Neural cell (in vitro differentiated cells): Measurements from ENCODE around the gene CNTLN. TPM values are rescaled to one million over a fixed set of nuclear protein-coding genes. Genes with fewer than 3 reads are reported as not detected.
"Not testable (repeated sequence)": the region's sequence is repeated elsewhere in the genome, so short reads cannot be mapped to it uniquely, and the experiment has no call there.

Experiments used
- H2AFZ ChIP-seq: fragments of 200-600, 300-800 bp; sonication (generic), shearing (Covaris generic); 2 replicates; pipeline ENCODE4 v1.6.0; 2014; ENCODE audit warnings: low read depth, mild to moderate bottlenecking, antibody characterized with exemption, low read length, moderate library complexity
- H3F3A ChIP-seq: fragments of 200-600 bp; shearing (Covaris generic); 2 replicates; pipeline ENCODE4 v1.6.1; 2016; ENCODE audit warnings: mild to moderate bottlenecking, moderate library complexity, mixed read lengths, antibody characterized with exemption, low read length; ENCODE audit not compliant: insufficient read depth, poor library complexity, severe bottlenecking
- H3K27ac ChIP-seq: fragments of 200-600, 300-800 bp; sonication (generic), shearing (Covaris generic); 2 replicates; pipeline ENCODE4 v1.5.1; 2014; ENCODE audit warnings: mild to moderate bottlenecking, low read length, moderate library complexity
- H3K27me3 ChIP-seq: fragments of 300-800, 200-600 bp; sonication (generic), shearing (Covaris generic); 2 replicates; pipeline ENCODE4 v1.6.0; 2014; ENCODE audit warnings: mild to moderate bottlenecking, low read depth, low read length, moderate library complexity; ENCODE audit not compliant: insufficient read depth
- H3K36me3 ChIP-seq: fragments of 300-800, 200-600 bp; sonication (generic), shearing (Covaris generic); 2 replicates; pipeline ENCODE4 v1.5.1; 2014; ENCODE audit warnings: mild to moderate bottlenecking, antibody characterized with exemption, low read length, moderate library complexity; ENCODE audit not compliant: insufficient read depth
- H3K4me2 ChIP-seq: fragments of 300-800, 200-600 bp; sonication (generic), shearing (Covaris generic); 2 replicates; pipeline ENCODE4 v1.6.0; 2014; ENCODE audit warnings: mild to moderate bottlenecking, low read length
- H3K4me3 ChIP-seq: fragments of 300-800, 200-600 bp; sonication (generic), shearing (Covaris generic); 2 replicates; pipeline ENCODE4 v1.5.1; 2014; ENCODE audit warnings: mild to moderate bottlenecking, low read length, moderate library complexity
- H3K79me2 ChIP-seq: fragments of 200-600 bp; shearing (Covaris generic); replicated peaks from 2 replicates; pipeline ENCODE4 v1.6.0; 2014; ENCODE audit warnings: mild to moderate bottlenecking, low read length, moderate library complexity; ENCODE audit not compliant: insufficient read depth
- H3K9ac ChIP-seq: fragments of 300-800, 200-600 bp; sonication (generic), shearing (Covaris generic); 2 replicates; pipeline ENCODE4 v1.6.1; 2016; ENCODE audit warnings: mild to moderate bottlenecking, low read length, mixed read lengths
- H3K9me2 ChIP-seq: fragments of 200-600 bp; shearing (Covaris generic); 2 replicates; pipeline ENCODE4 v1.6.1; 2016; ENCODE audit warnings: mild to moderate bottlenecking, low read length, mixed read lengths; ENCODE audit not compliant: insufficient read depth
- H3K9me3 ChIP-seq: fragments of 200-600, 300-800 bp; sonication (generic), shearing (Covaris generic); 2 replicates; pipeline ENCODE4 v1.6.1; 2016; ENCODE audit warnings: mild to moderate bottlenecking, mixed run types, low read length, moderate library complexity, mixed read lengths
- H4K20me1 ChIP-seq: fragments of 200-600 bp; shearing (Covaris generic); 2 replicates; pipeline ENCODE4 v1.6.1; 2016; ENCODE audit warnings: mild to moderate bottlenecking, mixed run types; ENCODE audit not compliant: insufficient read depth
- CTCF ChIP-seq: fragments of 450-650 bp; IDR thresholded peaks from 2 replicates; pipeline ENCODE4 v1.5.1; 2014; ENCODE audit warnings: antibody characterized with exemption, mild to moderate bottlenecking, moderate library complexity; ENCODE audit not compliant: poor library complexity, severe bottlenecking
- EP300 ChIP-seq: fragments of 450-650 bp; conservative IDR thresholded peaks from 2 replicates; pipeline ENCODE4 v1.6.1; 2014; ENCODE audit warnings: antibody characterized with exemption, mild to moderate bottlenecking, moderate library complexity; ENCODE audit not compliant: poor library complexity, severe bottlenecking
- MXI1 ChIP-seq: fragments of 450-650 bp; conservative IDR thresholded peaks from 2 replicates; pipeline ENCODE4 v1.6.1; 2014; ENCODE audit warnings: antibody characterized with exemption, mild to moderate bottlenecking; ENCODE audit not compliant: poor library complexity, severe bottlenecking
- POLR2AphosphoS5 ChIP-seq: IDR thresholded peaks from 2 replicates; pipeline ENCODE4 v1.6.1; 2012
- RAD21 ChIP-seq: fragments of 450-650 bp; conservative IDR thresholded peaks from 2 replicates; pipeline ENCODE4 v1.6.1; 2014; ENCODE audit warnings: antibody characterized with exemption, mild to moderate bottlenecking, moderate library complexity
- REST ChIP-seq: IDR thresholded peaks from 2 replicates; pipeline ENCODE4 v1.6.1; 2012; ENCODE audit warnings: borderline replicate concordance
- TAF1 ChIP-seq: IDR thresholded peaks from 2 replicates; pipeline ENCODE4 v1.6.1; 2012; ENCODE audit warnings: low read depth
- polyA plus RNA-seq: library from polyadenylated mRNA; depleted of rRNA; stranded (reverse); fragments of >200 nt; gene quantifications from 2 replicates; pipeline ENCODE4 v1.2.3, GENCODE V29; 2014

CNTLN gene
- polyA plus RNA-seq, 1 donor from 2014 or later, result 5.0 TPM

GRCh38 chr9:17342696-17343095 is 207.9 kb downstream of the CNTLN start:
- no peaks in the 10 kb centered on the region for H3K9me3 ChIP-seq
- no peak overlapping the region for H3K27ac ChIP-seq
- H4K20me1 ChIP-seq, result no peaks in the 10 kb centered on the region
- no peak for TF ChIP-seq TAF1
- H3F3A ChIP-seq, result no peaks in the 10 kb centered on the region
- H3K4me3 ChIP-seq, result no peak overlapping the region
- no peak overlapping the region for H3K9ac ChIP-seq
- no peak overlapping the region for H2AFZ ChIP-seq
- no peaks in the 10 kb centered on the region for H3K9me2 ChIP-seq
- no peaks in the 10 kb centered on the region for H3K79me2 ChIP-seq
- no peak overlapping the region for H3K4me2 ChIP-seq
- H3K36me3 ChIP-seq, result no peaks in the 10 kb centered on the region
- no peaks in the 10 kb centered on the region for H3K27me3 ChIP-seq

GRCh38 chr9:17349831-17350230 is 215.0 kb downstream of the CNTLN start:
- no peak overlapping the region for H2AFZ ChIP-seq
- H3K9ac ChIP-seq, result no peak overlapping the region
- no peaks in the 10 kb centered on the region for H4K20me1 ChIP-seq
- H3K9me2 ChIP-seq, result no peaks in the 10 kb centered on the region
- H3K4me3 ChIP-seq, result no peak overlapping the region
- no peaks in the 10 kb centered on the region for H3K27me3 ChIP-seq
- TF ChIP-seq REST (no peak), TAF1 (no peak), MXI1 (no peak), EP300 (no peak), CTCF (no peak), RAD21 (no peak), POLR2AphosphoS5 (no peak)
- H3K36me3 ChIP-seq, result no peaks in the 10 kb centered on the region
- H3F3A ChIP-seq, result no peaks in the 10 kb centered on the region
- no peak overlapping the region for H3K4me2 ChIP-seq
- no peaks in the 10 kb centered on the region for H3K79me2 ChIP-seq
- H3K9me3 ChIP-seq, result no peaks in the 10 kb centered on the region
- H3K27ac ChIP-seq, result no peak overlapping the region

GRCh38 chr9:17354006-17354405 is 219.2 kb downstream of the CNTLN start:
- H3K9me3 ChIP-seq, H3K9me2 ChIP-seq, H3K4me3 ChIP-seq, H3K36me3 ChIP-seq, H3K79me2 ChIP-seq, H3K27ac ChIP-seq, H3F3A ChIP-seq, H4K20me1 ChIP-seq, H3K4me2 ChIP-seq, H2AFZ ChIP-seq, H3K27me3 ChIP-seq, H3K9ac ChIP-seq: not testable (repeated sequence)
